ENCODE results near the gene KIF23. TPM values are rescaled to one million over a fixed set of nuclear protein-coding genes. Genes with fewer than 3 reads are reported as not detected.
"Not testable (repeated sequence)": the region's sequence is repeated elsewhere in the genome, so short reads cannot be mapped to it uniquely, and the experiment has no call there.

The KIF23 gene
- total RNA-seq = 10 to 100 TPM; 50.7 to 57.7 TPM

DNA sequence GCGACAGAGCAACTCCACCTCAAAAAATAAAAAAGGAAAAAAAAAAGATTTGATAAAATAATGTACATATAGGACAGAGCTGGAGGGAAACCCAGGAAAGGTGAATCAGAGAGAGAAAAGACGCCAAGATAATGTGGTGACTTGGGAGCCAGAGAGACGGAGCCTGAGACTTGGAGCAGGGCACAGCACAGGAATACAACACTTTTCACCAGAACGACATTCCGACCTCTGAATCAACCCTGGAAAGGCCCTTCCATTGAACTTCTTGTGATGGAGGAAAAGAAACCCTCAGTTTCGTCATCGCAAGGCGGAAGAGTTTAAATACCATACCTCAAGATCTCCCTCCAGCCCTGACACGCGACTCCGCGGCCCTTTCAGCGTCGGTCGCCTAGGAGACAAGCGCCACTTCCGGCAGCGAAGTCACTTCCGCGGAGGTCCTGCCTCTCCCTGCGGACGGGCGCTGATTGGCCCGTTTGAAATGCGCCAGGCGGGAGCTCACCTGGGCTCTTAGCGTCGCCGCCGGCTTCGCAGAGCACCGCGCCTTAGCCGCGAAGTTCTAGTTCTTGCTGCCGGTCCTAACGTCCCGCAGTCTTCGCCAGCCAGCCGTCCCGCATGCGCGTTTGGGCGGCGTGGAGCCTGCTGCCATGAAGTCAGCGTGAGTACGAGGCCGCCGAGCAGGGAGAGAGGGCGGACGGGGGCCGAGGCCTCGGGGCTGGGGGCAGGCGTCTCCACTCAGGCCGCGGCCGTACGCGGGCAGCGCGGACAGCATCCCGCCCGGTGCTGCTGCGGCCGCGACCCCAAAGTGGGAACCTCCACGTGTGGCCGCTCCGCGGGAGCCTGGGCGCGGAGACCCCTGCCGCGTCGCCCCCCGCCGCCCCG, at the start of gene KIF23:
Gene KIF23 (plus strand): TSS at position 528 of the 879 bp plus-strand sequence. CDS start 117 bp downstream, at position 645.
- peaks cover 4% of the 10 kb centered on the region for H3K27me3 Mint-ChIP-seq
- peak; percentile 92 for DNase-seq
- peaks cover 23% of the 10 kb centered on the region for H3K36me3 Mint-ChIP-seq
- H3K27ac Mint-ChIP-seq = peak within 1 kb of the TSS; percentile 85
- ATAC-seq (ENCODE audit: low read depth) = peak; percentile 96
- peaks cover 30% of the 10 kb centered on the region for H3K4me1 Mint-ChIP-seq
- H3K9me3 Mint-ChIP-seq = no peaks in the 10 kb centered on the region
- H3K4me3 Mint-ChIP-seq = peak within 1 kb of the TSS; percentile 92
- POLR2A ChIA-PET = interaction anchor here (1.0 to 4.1 kb wide), 4 partner anchors 18 to 44 kb away, joined by 3 to 52 read pairs (median 4); partner anchors contain the start of gene RPLP1

DNA sequence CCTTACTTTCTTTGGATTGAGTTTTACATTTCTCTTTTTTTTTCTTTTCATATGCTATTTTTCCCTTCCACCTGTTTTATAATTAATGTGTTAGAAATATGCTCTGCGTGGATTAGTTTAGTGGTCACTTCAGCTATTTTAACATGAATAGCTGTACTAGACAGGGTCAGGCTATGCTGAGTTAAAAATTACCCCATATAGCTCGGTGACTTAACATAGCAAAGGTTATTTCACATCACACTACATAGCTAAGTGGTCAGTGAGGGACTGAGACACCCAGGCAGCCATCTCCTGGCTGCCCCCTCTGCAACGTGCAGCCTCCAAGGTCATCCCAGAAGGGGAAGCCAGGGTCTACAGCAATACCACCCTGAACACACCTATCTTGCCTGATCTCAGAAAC, 46.9 kb upstream of the KIF23 start:
- peaks cover 8% of the 10 kb centered on the region for H3K27me3 Mint-ChIP-seq
- H3K27ac Mint-ChIP-seq = no peak overlapping the region
- H3K36me3 Mint-ChIP-seq = no peaks in the 10 kb centered on the region
- POLR2A ChIA-PET = no interaction called here
- no peaks in the 10 kb centered on the region for H3K9me3 Mint-ChIP-seq
- no peak overlapping the region for H3K4me3 Mint-ChIP-seq
- DNase-seq (no peak), ATAC-seq (ENCODE audit: low read depth) (no peak)
- no peaks in the 10 kb centered on the region for H3K4me1 Mint-ChIP-seq

DNA sequence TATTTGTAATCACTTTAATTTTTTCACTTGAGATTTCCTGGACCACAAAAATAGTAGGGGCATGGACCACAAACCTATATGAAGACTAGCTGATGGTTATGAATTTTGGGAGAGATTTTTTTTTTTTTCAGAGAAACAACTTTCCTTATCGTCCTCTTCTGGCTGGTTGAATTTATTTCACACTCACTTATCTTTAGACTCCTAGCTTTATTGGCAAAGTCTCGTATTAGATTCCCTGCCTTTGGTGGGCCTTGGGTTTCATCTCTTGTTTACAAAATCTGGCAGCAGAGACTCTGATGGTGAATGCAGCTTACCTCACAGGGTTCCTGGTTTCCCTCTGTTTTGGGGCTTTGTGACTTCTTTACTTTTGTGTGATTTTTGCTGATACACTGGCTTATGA, 44.5 kb upstream of the KIF23 start:
- DNase-seq = no peak
- Mint-ChIP-seq H3K9me3 (peaks cover 4% of the 10 kb centered on the region), H3K27ac (no peak overlapping the region), H3K4me3 (no peak overlapping the region), H3K4me1 (no peaks in the 10 kb centered on the region), H3K36me3 (no peaks in the 10 kb centered on the region), H3K27me3 (peaks cover 20% of the 10 kb centered on the region)
- POLR2A ChIA-PET = no interaction called here
- no peak for ATAC-seq (ENCODE audit: low read depth)

DNA sequence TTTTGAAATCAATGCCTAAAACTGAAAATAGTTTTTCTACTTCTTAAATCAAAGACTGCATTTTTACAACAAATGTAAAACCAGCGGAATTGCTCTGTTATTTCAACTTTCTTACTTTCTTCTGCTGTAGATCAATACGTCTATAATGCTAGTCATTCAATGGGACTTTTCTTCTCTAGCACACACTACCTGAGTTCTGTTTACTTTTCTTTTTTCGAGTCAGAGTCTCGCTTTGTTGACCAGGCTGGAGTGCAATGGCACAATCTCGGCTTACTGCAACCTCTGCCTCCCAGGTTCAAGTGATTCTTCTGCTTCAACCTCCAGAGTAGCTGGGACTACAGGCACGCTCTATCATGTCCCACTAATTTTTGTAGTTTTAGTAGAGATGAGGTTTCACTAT, 40.7 kb upstream of the KIF23 start:
- peaks cover 4% of the 10 kb centered on the region for H3K9me3 Mint-ChIP-seq
- no peaks in the 10 kb centered on the region for H3K36me3 Mint-ChIP-seq
- H3K4me3 Mint-ChIP-seq = no peak overlapping the region
- no peak overlapping the region for H3K27ac Mint-ChIP-seq
- POLR2A ChIA-PET = no interaction called here
- ATAC-seq (ENCODE audit: low read depth) (no peak), DNase-seq (no peak)
- peaks cover 19% of the 10 kb centered on the region for H3K27me3 Mint-ChIP-seq
- H3K4me1 Mint-ChIP-seq = no peaks in the 10 kb centered on the region

DNA sequence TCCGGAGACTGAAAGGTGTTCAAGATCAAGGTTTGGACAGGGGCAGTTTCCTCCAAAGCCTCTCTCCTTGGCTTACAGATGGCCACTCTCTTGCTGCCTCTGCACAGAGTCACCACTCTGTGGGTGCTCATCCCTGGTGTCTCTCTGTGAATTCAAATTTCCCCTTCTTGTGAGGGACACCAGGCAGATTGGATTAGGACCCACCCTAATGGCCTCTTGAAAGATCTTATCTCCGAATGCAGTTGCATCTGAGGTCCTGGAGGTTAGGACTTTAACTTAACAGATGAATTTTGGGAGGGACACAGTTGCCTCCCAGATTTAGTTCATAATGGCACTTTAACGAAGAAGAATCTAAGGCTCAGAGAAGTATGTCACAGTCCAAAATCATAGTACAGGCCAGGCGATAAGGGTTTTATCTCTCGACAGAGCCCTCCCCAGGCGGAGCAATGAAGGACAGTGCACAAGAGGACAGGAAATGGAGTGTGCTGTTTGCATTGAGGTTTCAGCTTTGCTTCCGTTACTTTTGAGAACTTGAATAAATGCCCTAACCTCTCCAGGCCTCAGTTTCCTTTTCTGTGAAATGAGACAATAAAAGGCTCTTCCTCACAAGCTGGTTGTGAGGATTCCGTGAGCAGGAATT, 38.9 kb upstream of the KIF23 start:
- Mint-ChIP-seq H3K9me3 (peaks cover 4% of the 10 kb centered on the region), H3K27me3 (peaks cover 22% of the 10 kb centered on the region)
- ATAC-seq (ENCODE audit: low read depth) = no peak

DNA sequence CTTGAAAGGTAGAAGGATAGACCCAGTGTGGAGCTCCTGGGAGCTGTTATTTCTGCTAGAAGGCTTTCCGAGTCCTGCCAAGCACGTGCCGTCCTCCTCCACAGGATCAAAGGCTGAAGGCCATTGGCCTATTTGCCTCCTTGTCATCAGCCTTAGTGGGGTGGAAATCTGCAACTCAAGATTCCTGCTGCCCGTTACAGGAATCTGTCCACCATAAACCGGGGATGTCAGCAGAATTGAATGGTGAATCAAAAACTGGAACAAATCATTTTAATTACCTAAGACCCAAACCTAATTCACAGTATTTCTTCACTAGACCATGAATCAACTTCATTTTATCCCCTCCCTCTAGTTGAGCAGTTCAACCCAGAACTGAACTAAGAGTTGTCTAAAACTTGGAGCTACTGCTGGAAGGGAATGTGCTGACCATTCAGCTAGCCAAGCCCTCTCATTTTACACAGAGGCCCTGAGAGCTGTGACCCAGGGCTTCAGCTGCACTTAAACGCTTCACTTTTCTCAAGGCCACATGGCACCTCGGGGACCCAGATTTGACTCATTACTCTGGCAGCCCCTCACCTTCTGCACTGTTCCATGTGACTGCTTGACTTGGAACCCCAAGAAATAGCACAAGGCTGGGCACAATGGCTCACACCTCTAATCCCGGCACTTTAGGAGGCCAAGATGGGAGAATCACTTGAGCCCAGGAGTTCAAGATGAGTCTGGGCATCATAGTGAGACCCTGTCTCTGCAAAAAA, 36.8 kb upstream of the KIF23 start:
- ATAC-seq (ENCODE audit: low read depth) (no peak), DNase-seq (no peak)
- POLR2A ChIA-PET = no interaction called here
- Mint-ChIP-seq H3K4me1 (no peaks in the 10 kb centered on the region), H3K27ac (no peak overlapping the region), H3K36me3 (no peaks in the 10 kb centered on the region), H3K9me3 (peaks cover 4% of the 10 kb centered on the region), H3K27me3 (peaks cover 26% of the 10 kb centered on the region), H3K4me3 (no peak overlapping the region)

More for the DNA sequence above, 38.9 kb upstream of the KIF23 start:
- Mint-ChIP-seq H3K4me1 (no peaks in the 10 kb centered on the region), H3K36me3 (no peaks in the 10 kb centered on the region), H3K4me3 (no peak overlapping the region), H3K27ac (no peak overlapping the region)
- POLR2A ChIA-PET = no interaction called here
- no peak for DNase-seq

DNA sequence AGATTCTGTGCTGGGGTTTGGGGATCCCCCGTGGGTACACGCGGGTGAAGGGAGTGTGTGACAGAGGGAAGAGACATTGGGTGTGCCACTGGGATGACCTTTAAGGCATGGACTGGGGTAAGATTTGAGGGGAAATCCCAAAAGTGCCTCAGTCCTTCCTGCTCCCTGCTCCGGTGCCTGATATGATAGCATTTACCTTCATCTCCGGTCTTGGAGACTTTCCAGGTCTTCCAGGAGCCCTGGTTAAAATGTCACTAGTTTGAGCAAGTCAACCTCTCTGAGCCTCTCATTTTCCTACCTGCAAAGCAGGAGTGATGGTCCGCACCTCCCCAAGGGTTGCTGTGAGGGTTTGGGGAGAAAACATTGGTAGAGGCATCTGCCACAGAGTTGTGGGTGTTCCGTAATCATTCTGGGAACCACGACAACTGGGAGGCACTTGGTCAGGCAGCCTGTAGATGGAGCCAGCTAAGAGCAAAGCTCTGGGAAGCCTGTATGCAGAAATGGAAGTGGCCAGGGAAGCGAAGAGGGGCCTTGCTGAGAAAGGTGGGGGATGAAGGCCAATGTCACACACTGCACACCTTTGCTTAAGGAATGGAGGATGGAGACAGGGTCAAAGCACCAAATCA, 33.9 kb upstream of the KIF23 start:
- Mint-ChIP-seq H3K27me3 (peaks cover 14% of the 10 kb centered on the region), H3K9me3 (no peaks in the 10 kb centered on the region), H3K36me3 (no peaks in the 10 kb centered on the region), H3K4me3 (no peak overlapping the region), H3K27ac (no peak overlapping the region), H3K4me1 (no peaks in the 10 kb centered on the region)
- ATAC-seq (ENCODE audit: low read depth) = no peak
- POLR2A ChIA-PET = no interaction called here
- no peak for DNase-seq

DNA sequence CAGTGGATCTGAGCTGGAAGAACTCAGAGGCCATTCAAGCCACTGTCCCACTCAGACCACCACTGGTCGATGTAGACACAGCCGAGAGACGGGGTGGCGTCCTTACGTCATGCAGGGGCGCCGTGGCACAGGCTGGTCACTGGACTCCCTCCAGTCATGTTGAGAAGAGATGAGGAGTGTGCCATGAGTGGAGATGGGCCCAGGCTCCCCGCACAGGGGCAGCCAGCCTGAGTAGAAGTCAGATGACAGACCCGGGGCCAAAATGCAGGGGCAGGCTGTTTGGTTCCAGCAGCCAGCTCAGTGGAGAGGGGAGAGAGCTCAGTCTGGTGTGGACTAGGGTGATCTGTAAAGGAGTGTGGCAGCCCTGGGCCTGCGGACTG, 33.4 kb upstream of the KIF23 start:
- ATAC-seq (ENCODE audit: low read depth) (no peak), DNase-seq (no peak)
- H3K36me3 Mint-ChIP-seq = no peaks in the 10 kb centered on the region
- H3K4me3 Mint-ChIP-seq = no peak overlapping the region
- no peaks in the 10 kb centered on the region for H3K4me1 Mint-ChIP-seq
- H3K9me3 Mint-ChIP-seq = no peaks in the 10 kb centered on the region
- POLR2A ChIA-PET = no interaction called here
- H3K27me3 Mint-ChIP-seq = peaks cover 14% of the 10 kb centered on the region
- no peak overlapping the region for H3K27ac Mint-ChIP-seq

DNA sequence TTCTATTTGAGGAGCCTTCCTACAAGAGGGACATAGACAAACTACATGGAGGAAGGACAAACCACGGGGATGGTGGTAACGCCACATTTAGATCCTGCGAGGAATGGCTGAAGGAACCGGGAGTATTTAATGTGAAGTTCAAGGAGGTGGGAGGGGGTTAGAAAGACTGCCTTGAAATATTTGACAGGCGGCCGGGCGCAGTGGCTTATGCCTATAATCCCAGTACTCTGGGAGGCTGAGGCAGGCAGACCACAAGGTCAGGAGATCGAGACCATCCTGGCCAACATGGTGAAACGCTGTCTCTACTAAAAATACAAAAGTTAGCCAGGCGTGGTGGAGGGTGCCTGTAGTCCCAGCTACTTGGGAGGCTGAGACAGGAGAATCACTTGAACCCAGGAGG, 32.0 kb upstream of the KIF23 start:
- H3K27ac Mint-ChIP-seq; DNase-seq; H3K4me1 Mint-ChIP-seq; POLR2A ChIA-PET; H3K36me3 Mint-ChIP-seq; ATAC-seq (ENCODE audit: low read depth); H3K9me3 Mint-ChIP-seq; H3K4me3 Mint-ChIP-seq: not testable (repeated sequence)
- H3K27me3 Mint-ChIP-seq = peaks cover 14% of the 10 kb centered on the region

DNA sequence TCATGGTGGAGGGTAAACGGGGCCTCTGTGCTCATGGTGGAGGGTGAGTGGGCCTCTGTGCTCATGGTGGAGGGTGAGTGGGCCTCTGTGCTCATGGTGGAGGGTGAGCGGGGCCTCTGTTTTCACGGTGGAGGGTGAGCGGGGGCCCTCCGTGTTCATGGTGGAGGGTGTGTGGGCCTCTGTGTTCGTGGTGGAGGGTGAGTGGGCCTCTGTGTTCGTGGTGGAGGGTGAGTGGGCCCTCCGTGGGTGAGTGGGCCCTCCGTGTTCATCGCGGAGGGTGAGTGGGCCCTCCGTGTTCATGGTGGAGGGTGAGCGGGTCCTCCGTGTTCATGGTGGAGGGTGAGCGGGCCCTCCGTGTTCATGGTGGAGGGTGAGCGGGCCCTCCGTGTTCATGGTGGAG, 30.1 kb upstream of the KIF23 start:
- H3K36me3 Mint-ChIP-seq = not testable (repeated sequence)

DNA sequence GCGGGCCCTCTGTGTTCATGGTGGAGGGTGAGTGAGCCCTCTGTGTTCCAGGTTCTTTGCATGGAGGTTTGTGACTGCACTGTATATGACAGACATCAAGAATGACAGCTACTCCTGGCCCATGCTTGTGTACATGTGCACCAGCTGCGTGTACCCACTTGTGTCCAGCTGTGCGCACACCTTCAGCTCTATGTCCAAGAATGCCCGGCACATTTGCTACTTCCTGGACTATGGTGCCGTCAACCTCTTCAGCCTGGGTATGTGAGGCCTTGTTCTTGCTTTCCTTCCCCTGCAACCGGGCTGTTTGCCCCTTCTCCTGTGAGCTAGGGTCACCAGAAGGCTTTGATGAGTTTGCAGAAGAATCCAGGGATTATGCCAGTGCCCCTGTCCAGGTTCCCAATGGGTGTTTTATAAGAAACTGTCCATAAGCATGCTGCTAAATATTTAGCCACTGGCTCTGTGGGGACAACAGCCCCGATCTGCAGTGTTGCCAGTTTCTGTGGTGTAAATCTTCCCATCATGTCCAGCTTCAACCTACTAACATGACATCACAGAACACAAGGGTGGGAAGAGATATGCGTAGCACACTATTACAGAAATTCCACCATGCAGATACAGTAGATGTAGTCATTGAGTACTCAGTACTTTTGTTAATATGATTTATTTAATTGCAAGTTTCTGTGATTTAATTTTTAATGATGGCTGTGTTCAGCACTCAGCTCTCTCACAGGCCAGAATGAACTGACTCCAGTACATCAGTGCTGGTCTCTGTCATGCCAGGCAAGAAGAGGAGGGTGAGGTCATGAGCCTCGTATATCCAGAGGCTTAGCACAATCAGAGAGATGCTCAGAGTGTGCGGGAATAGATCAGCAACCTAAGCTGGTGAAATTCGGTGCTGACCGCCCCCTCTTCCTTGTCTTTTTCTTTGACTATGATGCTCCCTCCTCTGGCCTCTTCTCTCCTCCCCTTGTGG, 29.2 kb upstream of the KIF23 start:
- Mint-ChIP-seq H3K4me1 (no peaks in the 10 kb centered on the region), H3K27ac (no peak overlapping the region), H3K9me3 (no peaks in the 10 kb centered on the region), H3K4me3 (no peak overlapping the region), H3K36me3 (no peaks in the 10 kb centered on the region), H3K27me3 (peaks cover 5% of the 10 kb centered on the region)
- POLR2A ChIA-PET = no interaction called here
- DNase-seq = no peak
- ATAC-seq (ENCODE audit: low read depth) = no peak

More for the DNA sequence above, 30.1 kb upstream of the KIF23 start:
- ATAC-seq (ENCODE audit: low read depth); H3K4me1 Mint-ChIP-seq; H3K27me3 Mint-ChIP-seq; H3K27ac Mint-ChIP-seq; H3K9me3 Mint-ChIP-seq; H3K4me3 Mint-ChIP-seq; POLR2A ChIA-PET; DNase-seq: not testable (repeated sequence)

DNA sequence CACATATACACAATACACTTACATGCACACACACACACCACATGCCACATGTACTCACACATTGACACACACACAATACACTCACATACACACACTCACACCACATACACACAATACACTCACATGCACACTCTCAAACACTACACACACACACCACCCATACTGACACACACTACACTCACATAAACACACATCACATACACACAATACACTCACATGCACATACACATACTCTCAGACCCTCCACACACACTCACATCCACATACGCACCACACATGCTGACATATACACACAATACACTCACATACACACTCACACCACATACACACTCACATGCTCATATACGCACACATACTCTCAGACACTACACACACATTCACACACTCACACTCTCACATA, 28.3 kb upstream of the KIF23 start:
- POLR2A ChIA-PET = no interaction called here
- Mint-ChIP-seq H3K4me3 (no peak overlapping the region), H3K9me3 (no peaks in the 10 kb centered on the region), H3K27me3 (peaks cover 5% of the 10 kb centered on the region), H3K4me1 (no peaks in the 10 kb centered on the region), H3K36me3 (no peaks in the 10 kb centered on the region), H3K27ac (no peak overlapping the region)
- ATAC-seq (ENCODE audit: low read depth) (no peak), DNase-seq (no peak)
